HepG2 (cell line): ENCODE measurements around the gene CBLN3. TPM values are rescaled to one million over a fixed set of nuclear protein-coding genes. Genes with fewer than 3 reads are reported as not detected.
A peak's percentile ranks its signal among the peaks of the same experiment; 100 is the strongest.

Source experiments
- ATAC-seq: fragments of 200-7000 bp; cut with Tn5 transposase; 3 replicates; pipeline ENCODE4 v1.9.1; 2020; ENCODE audit warnings: mild to moderate bottlenecking, moderate library complexity
- BruUV-seq: library from RNA; stranded (reverse); fragments of 400-500 nt; replicated peaks from 2 replicates; lab custom pipeline; 2021; lab: Mats Ljungman, UMichigan
- CTCF ChIA-PET: fragments of 300-600 bp; formaldehyde crosslinking; extraction: SDS; loops from one replicate; lab custom pipeline; 2021; ENCODE audit warnings: low total read pairs, inconsistent platforms, low intra/inter-chr PET ratio; lab: Yijun Ruan, JAX
- POLR2A ChIA-PET: fragments of 350-600 bp; sonication (Branson Sonifier 250); formaldehyde crosslinking; loops from one replicate; lab custom pipeline; 2020; ENCODE audit warnings: antibody characterized with exemption, inconsistent platforms; lab: Yijun Ruan, JAX
- DNase-seq: peaks from one replicate; pipeline ENCODE4 v3.0.0-alpha.2; 2015; ENCODE audit warnings: low spot score
- FAIRE-seq: peaks from 3 replicates; lab custom pipeline; 2011; peaks lifted over from hg19 to GRCh38; lab: Jason Lieb, UNC
- H2AFZ ChIP-seq: one replicate; pipeline ENCODE4 v1.6.1; 2011; ENCODE audit warnings: low read length, inconsistent platforms
- H3K27ac ChIP-seq: fragments of 300-600 bp; 3 replicates; pipeline ENCODE4 v1.8.0; 2011; ENCODE audit warnings: mixed run types, mild to moderate bottlenecking, mixed read lengths, low read length, inconsistent platforms; ENCODE audit not compliant: insufficient read depth; ENCODE audit errors: extremely low read length
- H3K27me3 ChIP-seq, 2 experiments: fragments of 200-600 bp in 1 of 2; 2 replicates in 1 of 2; 3 replicates in 1 of 2; pipeline versions ENCODE4 v1.6.0 to v1.8.0; 2011; ENCODE audit warnings: low read length in 2 of 2, mild to moderate bottlenecking in 2 of 2, moderate library complexity in 2 of 2, inconsistent platforms in 1 of 2; ENCODE audit not compliant: insufficient read depth in 2 of 2, control insufficient read depth in 1 of 2
- H3K36me3 ChIP-seq, 2 experiments: fragments of 200-600 bp in 1 of 2; replicated peaks in 1 of 2; 2 replicates in 1 of 2; 3 replicates in 1 of 2; pipeline versions ENCODE4 v1.5.1 to v1.8.0; 2011; ENCODE audit warnings: low read length in 2 of 2, inconsistent platforms in 1 of 2; ENCODE audit not compliant: insufficient read depth in 2 of 2, control insufficient read depth in 1 of 2
- H3K4me1 ChIP-seq: 2 replicates; pipeline ENCODE4 v1.5.1; 2012; ENCODE audit warnings: low read length, inconsistent platforms; ENCODE audit not compliant: insufficient read depth
- H3K4me2 ChIP-seq: 2 replicates; pipeline ENCODE4 v1.6.0; 2011; ENCODE audit warnings: low read depth, low read length, inconsistent platforms
- H3K4me3 ChIP-seq, 3 experiments: fragments of 200-600 bp in 1 of 3; sonication (generic), shearing (Covaris generic) in 1 of 3; replicated peaks in 1 of 3; 2 replicates each; pipeline ENCODE4 v1.5.1; 2011 to 2016; ENCODE audit warnings: low read length in 3 of 3, inconsistent platforms in 2 of 3, low read depth in 2 of 3, mild to moderate bottlenecking in 2 of 3, control low read depth in 1 of 3, mixed read lengths in 1 of 3; ENCODE audit not compliant: insufficient read depth in 1 of 3
- H3K79me2 ChIP-seq: one replicate; pipeline ENCODE4 v1.6.1; 2011; ENCODE audit warnings: low read length, inconsistent platforms; ENCODE audit not compliant: insufficient read depth
- H3K9ac ChIP-seq: 2 replicates; pipeline ENCODE4 v1.6.0; 2011; ENCODE audit warnings: mild to moderate bottlenecking, low read depth, low read length, inconsistent platforms; ENCODE audit not compliant: insufficient read depth
- H3K9me3 ChIP-seq: 2 replicates; pipeline ENCODE4 v1.5.1; 2012; ENCODE audit warnings: mild to moderate bottlenecking, low read length
- H4K20me1 ChIP-seq: 2 replicates; pipeline ENCODE4 v1.6.0; 2011; ENCODE audit warnings: inconsistent platforms, mild to moderate bottlenecking, low read length, moderate library complexity; ENCODE audit not compliant: insufficient read depth
- HES4 ChIP-seq: sonication (generic); formaldehyde crosslinking; IDR thresholded peaks from 2 replicates; pipeline ENCODE4 v1.9.0; 2021; ENCODE audit warnings: mild to moderate bottlenecking, missing genetic modification reagents, borderline replicate concordance
- HNRNPK ChIP-seq: fragments of 200-400 bp; formaldehyde crosslinking; IDR thresholded peaks from 2 replicates; pipeline ENCODE4 v1.6.1; 2018; ENCODE audit warnings: low read length, low read depth, moderate library complexity, mild to moderate bottlenecking; ENCODE audit not compliant: poor library complexity, severe bottlenecking
- KMT2A ChIP-seq: sonication (generic); formaldehyde crosslinking; IDR thresholded peaks from 2 replicates; pipeline ENCODE4 v1.4.0; 2020; ENCODE audit warnings: missing genetic modification reagents
- MAX ChIP-seq: IDR thresholded peaks from 2 replicates; pipeline ENCODE4 v1.6.1; 2012; ENCODE audit warnings: inconsistent platforms
- MTF2 ChIP-seq: sonication (generic); formaldehyde crosslinking; IDR thresholded peaks from 2 replicates; pipeline ENCODE4 v1.5.0; 2020; ENCODE audit warnings: missing genetic modification reagents, borderline replicate concordance
- SALL1 ChIP-seq: sonication (generic); formaldehyde crosslinking; IDR thresholded peaks from 2 replicates; pipeline ENCODE4 v1.8.0; 2022; ENCODE audit warnings: mild to moderate bottlenecking, missing genetic modification reagents
- TFDP1 ChIP-seq: IDR thresholded peaks from 2 replicates; pipeline ENCODE4 v1.6.1; 2016; ENCODE audit warnings: missing compliant biosample characterization, missing genetic modification reagents, borderline replicate concordance
- ZNF407 ChIP-seq: sonication (generic); formaldehyde crosslinking; IDR thresholded peaks from one replicate; pipeline ENCODE4 v1.5.1; 2020; ENCODE audit warnings: mild to moderate bottlenecking, missing genetic modification reagents; ENCODE audit errors: not compliant biosample characterization
- ZNF563 ChIP-seq: sonication (generic); formaldehyde crosslinking; IDR thresholded peaks from 2 replicates; pipeline ENCODE4 v1.8.0; 2022; ENCODE audit warnings: mild to moderate bottlenecking, moderate library complexity, missing genetic modification reagents
- ZNF704 ChIP-seq: sonication (generic); formaldehyde crosslinking; IDR thresholded peaks from 2 replicates; pipeline ENCODE4 v1.8.1; 2023; ENCODE audit warnings: mild to moderate bottlenecking, inconsistent platforms, moderate library complexity, missing genetic modification reagents, borderline replicate concordance
- ZNF737 ChIP-seq: sonication (generic); formaldehyde crosslinking; IDR thresholded peaks from 2 replicates; pipeline ENCODE4 v1.5.0; 2020; ENCODE audit warnings: missing genetic modification reagents, mild to moderate bottlenecking, borderline replicate concordance
- WGBS: methylation state at CpG from one replicate; pipeline ENCODE4 v1.1.6; 2017; ENCODE audit warnings: low lambda C conversion rate; 5-methylcytosine and 5-hydroxymethylcytosine counted together
- in situ Hi-C: cut with HindIII; loops from 2 replicates; pipeline ENCODE4 v1.10.0; 2017; ENCODE audit warnings: low pct_unique_long_range_greater_than_20kb; ENCODE audit not compliant: extremely low pct_ligation_motif_present
- intact Hi-C: fragments of 100-400 bp; cut with micrococcal nuclease; formaldehyde crosslinking; loops from one replicate; pipeline ENCODE4 v1.10.0; 2022; ENCODE audit not compliant: unreplicated experiment
- polyA plus RNA-seq, 8 experiments: library from polyadenylated mRNA; depleted of rRNA in 3 of 8; stranded (reverse) in 7 of 8; unstranded in 1 of 8; fragments of >200 nt; fragmentation: Illumina TruSeq in 4 of 8; extraction: Trizol in 4 of 8; gene quantifications; 2 replicates each; pipeline versions ENCODE4 v1.2.1 to v1.2.3, GENCODE V29; 2011 to 2016; ENCODE audit warnings: low read depth in 4 of 8, missing spikeins in 1 of 8, mixed read lengths in 1 of 8; ENCODE audit not compliant: insufficient read depth in 1 of 8
- total RNA-seq, 5 experiments: library from RNA; depleted of rRNA; stranded (reverse); fragments of >200 nt; fragmentation: Illumina TruSeq; extraction: Trizol; gene quantifications; 2 replicates each; pipeline ENCODE4 v1.2.3, GENCODE V29; 2016; ENCODE audit warnings: low read depth in 1 of 5

CBLN3 gene
- total and polyA plus RNA-seq, 2 of the 13 experiments (the other 11 are each of a cell fraction or from before 2014, with no cell fraction given), result 0.66 to 0.98 TPM

- Histone ChIP-seq H3K79me2 (no peaks in the 10 kb centered on the region), H3K4me1 (peaks cover 43% of the 10 kb centered on the region), H3K9me3 (no peaks in the 10 kb centered on the region), H3K4me3 (peak within 1 kb of the TSS; percentile 54 to 74 (median 62)), H4K20me1 (no peaks in the 10 kb centered on the region), H3K27ac (no peak within 1 kb of the TSS), H2AFZ (peak within 1 kb of the TSS; percentile 23), H3K36me3 (no peaks in the 10 kb centered on the region), H3K9ac (peak within 1 kb of the TSS; percentile 18; the same call in 1 of the 2 replicates), H3K4me2 (peak within 1 kb of the TSS; percentile 83), H3K27me3 (peaks cover 15 to 58% of the 10 kb centered on the region in 2 experiments)
- intact Hi-C loops (loop anchor here (2.0 kb wide), 1 partner anchor 32 kb away; no protein-coding TSS in a partner anchor), in situ Hi-C loops (no loop called here)
- CTCF ChIA-PET, result no interaction called here
- peak; percentile 78 for ATAC-seq
- 1% methylated on average over 55 of the region's 57 CpGs for WGBS
- BruUV-seq, result no TSS peak
- POLR2A ChIA-PET, result interaction anchor here (0.6 to 3.3 kb wide), 8 partner anchors 10 to 33 kb away, joined by 3 to 17 read pairs (median 4); partner anchors contain the start of genes CBLN3 and KHNYN
- no peak for DNase-seq
- no peak for FAIRE-seq
- TF ChIP-seq KMT2A (CRISPR knock-in tag), result 0 out of 2 replicates have a peak, but pooled peaks have one; percentile 34
- peak; percentile 40 for TF ChIP-seq SALL1 (CRISPR knock-in tag)
- TF ChIP-seq ZNF563, result peak; percentile 67; the same call in 1 of the 2 replicates
- 0 out of 2 replicates have a peak, but pooled peaks have one; percentile 22 for TF ChIP-seq MAX
- 0 out of 2 replicates have a peak, but pooled peaks have one; percentile 22 for TF ChIP-seq TFDP1 (CRISPR knock-in tag)
- peak; percentile 78 for TF ChIP-seq HNRNPK
- TF ChIP-seq ZNF737 (CRISPR knock-in tag), result no peak
- peak; percentile 80; the same call in 1 of the 2 replicates for TF ChIP-seq HES4 (CRISPR knock-in tag)
- peak; percentile 56 for TF ChIP-seq ZNF407
- TF ChIP-seq MTF2 (CRISPR knock-in tag), result peak; percentile 87; the same call in 1 of the 2 replicates
- TF ChIP-seq ZNF704, result 0 out of 2 replicates have a peak, but pooled peaks have one; percentile 17
These were observed 30.6 kb downstream of the CBLN3 start, which contains the start of gene NYNRIN for GRCh38 chr14:24398653-24399446. TSS of gene NYNRIN (plus strand) at chr14:24399003. CDS start at chr14:24399247, 244 bp downstream.
